Fibroblast of the aortic adventitia (primary cell): ENCODE data around the gene UNCX. TPM values are rescaled to one million over a fixed set of nuclear protein-coding genes. Genes with fewer than 3 reads are reported as not detected.
"Not testable (repeated sequence)": the region's sequence is repeated elsewhere in the genome, so short reads cannot be mapped to it uniquely, and the experiment has no call there.

Experiments
- DNase-seq: peaks from one replicate; pipeline ENCODE4 v3.0.0-alpha.2; 2010; ENCODE audit warnings: low read depth
- H3K4me3 ChIP-seq: 2 replicates; pipeline ENCODE4 v1.5.1; 2011; ENCODE audit warnings: low read depth, mild to moderate bottlenecking, control low read depth, low read length, moderate library complexity
- CTCF ChIP-seq: IDR thresholded peaks from 2 replicates; pipeline ENCODE4 v1.5.1; 2011; ENCODE audit warnings: mild to moderate bottlenecking, low read length, control low read depth, inconsistent platforms; ENCODE audit not compliant: insufficient read depth
- total RNA-seq: library from RNA; depleted of rRNA; stranded (reverse); fragments of >200 nt; gene quantifications from 2 replicates; pipeline ENCODE4 v1.2.3, GENCODE V29; 2012; ENCODE audit warnings: low replicate concordance

The UNCX gene
- total RNA-seq, 1 donor, result not detected

GRCh38 chr7:1270181-1270580 is 37.5 kb downstream of the UNCX start:
- DNase-seq, result no peak
- TF ChIP-seq CTCF, result no peak
- no peak overlapping the region for H3K4me3 ChIP-seq

- H3K4me3 ChIP-seq, result no peak overlapping the region
- TF ChIP-seq CTCF, result no peak
- no peak for DNase-seq
Measured at GRCh38 chr7:1271046-1271445, 38.4 kb downstream of the UNCX start.

- H3K4me3 ChIP-seq, result no peak overlapping the region
- no peak for DNase-seq
- TF ChIP-seq CTCF, result no peak
Measured at GRCh38 chr7:1271656-1272055, 39.0 kb downstream of the UNCX start.

GRCh38 chr7:1272136-1272535 is 39.5 kb downstream of the UNCX start:
- DNase-seq, H3K4me3 ChIP-seq: not testable (repeated sequence)

GRCh38 chr7:1274121-1274875 is 41.6 kb downstream of the UNCX start:
- no peak for TF ChIP-seq CTCF
- DNase-seq, result no peak
- H3K4me3 ChIP-seq, result no peak overlapping the region

GRCh38 chr7:1274876-1275375 is 42.3 kb downstream of the UNCX start:
- no peak for TF ChIP-seq CTCF
- H3K4me3 ChIP-seq, result no peak overlapping the region
- DNase-seq, result no peak

- no peak for DNase-seq
- H3K4me3 ChIP-seq, result no peak overlapping the region
- no peak for TF ChIP-seq CTCF
Measured at GRCh38 chr7:1275451-1276381, 43.0 kb downstream of the UNCX start.
